GM21360 (cell line): Measurements from ENCODE around the gene EHMT1.
"Not testable (repeated sequence)": the region's sequence is repeated elsewhere in the genome, so short reads cannot be mapped to it uniquely, and the experiment has no call there.

Source experiments
- ATAC-seq: cut with Tn5 transposase; IDR thresholded peaks from one replicate; pipeline ENCODE4 v1.9.1; 2021; ENCODE audit warnings: mild to moderate bottlenecking, moderate library complexity; ENCODE audit not compliant: unreplicated experiment

The EHMT1 gene

DNA sequence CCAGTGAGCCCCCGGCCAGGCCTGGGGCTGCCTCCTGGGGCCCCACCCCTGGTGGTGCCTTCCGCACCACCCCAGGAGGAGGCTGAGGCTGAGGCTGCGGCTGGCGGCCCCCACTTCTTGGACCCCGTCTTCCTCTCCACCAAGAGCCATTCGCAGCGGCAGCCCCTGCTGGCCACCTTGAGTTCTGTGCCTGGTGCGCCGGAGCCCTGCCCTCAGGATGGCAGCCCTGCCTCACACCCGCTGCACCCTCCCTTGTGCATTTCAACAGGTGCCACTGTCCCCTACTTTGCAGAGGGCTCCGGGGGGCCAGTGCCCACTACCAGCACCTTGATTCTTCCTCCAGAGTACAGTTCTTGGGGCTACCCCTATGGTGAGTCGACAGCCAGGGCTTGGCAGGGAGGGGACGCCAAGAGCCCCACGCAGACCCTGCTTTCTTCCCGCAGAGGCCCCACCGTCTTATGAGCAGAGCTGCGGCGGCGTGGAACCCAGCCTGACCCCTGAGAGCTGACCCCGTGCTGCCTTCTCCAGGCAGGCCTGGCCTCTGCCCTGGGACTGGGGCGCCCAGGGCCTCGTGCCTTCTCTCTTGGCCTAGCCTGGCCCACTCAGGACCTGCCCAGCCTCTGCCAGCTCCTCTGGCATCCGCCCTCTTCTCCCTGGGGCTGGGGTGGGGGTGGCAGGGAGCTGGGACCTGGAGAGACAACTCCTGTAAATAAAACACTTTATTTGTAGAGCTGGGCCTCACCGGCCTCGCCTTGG lies 4.0 kb upstream of the EHMT1 start:
- no peak for ATAC-seq

DNA sequence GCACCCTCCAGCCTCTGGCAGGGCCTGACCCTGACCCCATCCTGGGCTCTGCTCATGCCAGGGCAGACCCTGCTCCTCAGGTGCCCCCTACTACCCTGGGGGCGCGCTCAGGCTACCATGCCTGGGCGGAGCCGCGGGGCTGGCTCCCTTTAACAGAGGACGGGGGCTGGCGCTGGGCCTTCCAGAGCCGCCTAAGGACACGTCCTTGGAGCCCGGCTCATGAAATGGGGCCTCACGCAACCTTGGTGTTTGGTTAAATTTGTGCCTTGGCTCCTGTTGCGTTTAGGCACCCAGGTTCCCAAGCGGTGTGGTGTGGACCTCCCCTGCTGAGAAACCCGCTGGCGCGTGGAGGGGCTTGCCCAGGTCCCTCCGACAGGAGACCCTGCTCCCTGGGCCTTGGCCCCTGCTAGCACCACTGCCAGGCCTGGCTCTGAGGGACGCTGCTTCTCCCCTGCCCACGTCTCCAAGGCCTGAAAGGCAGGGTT lies 3.4 kb upstream of the EHMT1 start:
- no peak for ATAC-seq

DNA sequence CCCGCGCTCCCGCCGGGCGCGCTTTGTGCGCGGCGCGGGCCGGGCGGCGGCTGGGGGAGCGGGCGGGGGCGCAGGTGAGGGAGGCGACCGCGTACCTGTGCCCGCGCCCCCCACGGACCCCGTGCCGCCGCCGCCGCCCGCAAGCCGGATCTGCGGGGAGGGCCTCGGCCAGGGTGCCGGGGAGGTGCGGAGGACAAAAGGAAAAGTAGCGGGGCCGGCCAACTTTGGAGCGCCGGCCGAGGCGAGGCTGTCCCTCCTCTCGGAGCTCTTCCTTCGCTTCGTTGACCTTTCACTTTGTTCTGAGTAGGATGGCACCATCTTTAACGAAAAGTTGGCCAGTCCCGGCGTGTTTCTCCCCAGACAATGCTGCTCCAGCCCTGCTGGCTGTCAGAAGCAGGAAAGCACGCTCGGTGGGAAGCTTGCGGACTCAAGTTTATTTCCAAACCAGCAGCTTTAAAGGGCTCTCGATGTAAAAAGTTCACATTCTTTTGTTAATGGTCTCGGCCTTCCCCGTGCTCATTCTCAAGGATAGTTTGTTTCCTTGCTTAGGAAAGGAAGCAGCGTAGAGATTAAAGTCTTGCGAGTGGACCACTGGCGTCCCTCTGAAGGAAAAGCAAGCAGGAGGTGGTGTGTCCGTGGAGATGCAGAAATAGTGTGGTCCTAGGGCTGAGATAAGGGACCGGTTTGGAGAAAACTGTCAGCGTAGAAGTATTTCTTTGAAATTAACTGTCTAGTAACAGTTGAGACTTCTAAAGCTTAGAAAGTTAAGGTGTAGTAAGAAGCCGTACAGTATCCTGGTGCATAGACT lies 639 bp downstream of the EHMT1 start:
- peak; percentile 20 for ATAC-seq

DNA sequence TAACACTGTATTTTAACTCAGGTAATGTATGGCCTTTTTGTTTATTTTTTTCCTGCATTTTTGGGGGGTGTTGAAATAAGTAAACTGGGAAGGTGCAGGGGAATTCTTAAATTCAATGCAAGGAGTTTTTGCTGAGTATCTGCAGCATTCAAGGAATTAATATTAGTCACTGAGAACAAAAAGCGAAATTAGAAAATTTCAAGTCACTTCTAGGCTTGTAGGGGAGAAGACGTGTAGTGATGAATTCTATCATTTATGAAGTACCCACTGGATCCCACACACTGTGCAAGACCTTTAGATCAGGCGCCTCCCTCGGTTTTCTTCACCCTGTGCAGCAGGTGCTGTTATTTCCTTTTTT lies 1.2 kb downstream of the EHMT1 start:
- ATAC-seq, result no peak

DNA sequence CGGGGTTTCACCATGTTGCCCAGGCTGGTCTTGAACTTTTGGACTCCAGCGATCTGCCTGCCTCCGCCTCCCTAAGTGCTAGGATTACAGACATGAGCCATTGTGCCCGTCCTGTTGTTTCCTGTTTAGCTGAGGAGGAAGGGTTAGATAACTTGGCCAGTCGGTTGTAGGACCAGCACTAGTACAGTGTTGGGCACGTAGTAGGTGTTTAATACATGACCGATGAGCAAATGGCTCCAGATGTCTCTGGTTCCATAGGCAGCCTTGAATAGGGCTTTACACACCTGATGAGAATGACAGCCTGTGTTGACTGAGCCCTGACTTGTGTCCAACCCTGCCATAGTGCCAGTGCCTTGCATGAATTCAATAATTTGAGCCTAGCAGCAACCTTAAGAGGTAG lies 1.8 kb downstream of the EHMT1 start:
- ATAC-seq, result no peak

DNA sequence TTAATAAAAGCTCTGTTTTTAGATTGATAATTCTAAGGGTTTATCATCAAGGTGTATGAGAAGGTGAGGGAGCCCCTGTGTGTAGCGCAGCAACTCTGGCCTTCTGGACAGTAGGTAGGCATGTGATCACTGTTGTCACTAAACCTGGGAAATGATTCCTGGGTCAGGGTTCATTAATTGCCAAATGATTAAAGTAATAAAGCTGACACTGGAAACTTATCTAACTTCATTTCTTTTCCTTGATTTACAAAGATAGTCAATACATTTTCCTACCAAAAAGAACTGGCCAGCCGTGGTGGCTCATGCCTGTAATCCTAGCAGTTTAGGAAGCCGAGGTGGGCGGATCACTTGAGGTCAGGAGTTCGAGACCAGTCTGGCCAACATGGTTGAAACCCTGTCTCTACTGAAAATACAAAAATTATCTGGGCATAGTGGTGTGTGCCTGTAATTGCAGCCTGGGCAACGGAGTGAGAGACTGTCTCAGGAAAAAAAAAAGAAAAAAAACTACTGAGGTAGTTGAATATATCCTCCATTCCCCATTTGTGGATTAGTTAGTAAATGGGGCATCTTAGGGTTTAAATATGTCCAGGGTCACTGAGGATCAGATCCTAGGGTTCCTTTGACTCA lies 2.4 kb downstream of the EHMT1 start:
- no peak for ATAC-seq

DNA sequence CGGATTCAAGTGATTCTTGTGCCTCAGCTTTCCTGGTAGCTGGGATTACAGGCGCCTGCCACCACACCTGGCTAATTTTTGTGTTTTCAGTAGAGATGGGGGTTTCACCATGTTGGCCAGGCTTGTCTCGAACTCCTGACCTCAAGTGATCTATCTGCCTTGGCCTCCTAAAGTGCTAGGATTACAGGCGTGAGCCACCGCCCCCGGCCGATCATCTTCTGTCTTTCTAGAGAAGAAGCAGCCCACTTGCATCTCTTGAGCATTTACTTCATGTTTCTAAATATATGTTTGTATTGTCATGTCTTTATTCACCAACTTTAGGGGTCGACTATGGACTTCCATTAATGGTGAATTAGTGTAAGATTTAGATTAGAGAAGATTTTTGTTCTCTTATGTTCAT lies 3.4 kb downstream of the EHMT1 start:
- not testable (repeated sequence) for ATAC-seq

DNA sequence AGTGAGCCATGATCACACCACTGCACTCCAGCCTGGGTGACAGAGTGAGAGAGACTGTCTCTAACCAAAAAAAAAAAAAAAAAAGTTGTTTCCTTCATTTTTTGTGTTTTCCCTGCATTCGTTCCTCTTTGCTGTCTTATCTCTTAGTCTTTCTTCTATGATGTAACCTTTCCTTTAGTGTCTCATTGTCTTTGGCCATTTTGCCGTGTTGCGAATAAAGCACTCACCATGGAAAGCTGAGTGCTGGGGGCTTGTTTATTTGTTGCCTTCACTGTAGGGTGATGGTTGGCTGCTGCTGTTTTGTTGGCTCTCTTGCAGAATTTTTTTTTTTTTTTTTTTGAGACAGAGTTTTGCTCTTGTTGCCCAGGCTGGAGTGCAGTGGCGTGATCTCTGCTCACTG lies 7.7 kb downstream of the EHMT1 start:
- no peak for ATAC-seq

DNA sequence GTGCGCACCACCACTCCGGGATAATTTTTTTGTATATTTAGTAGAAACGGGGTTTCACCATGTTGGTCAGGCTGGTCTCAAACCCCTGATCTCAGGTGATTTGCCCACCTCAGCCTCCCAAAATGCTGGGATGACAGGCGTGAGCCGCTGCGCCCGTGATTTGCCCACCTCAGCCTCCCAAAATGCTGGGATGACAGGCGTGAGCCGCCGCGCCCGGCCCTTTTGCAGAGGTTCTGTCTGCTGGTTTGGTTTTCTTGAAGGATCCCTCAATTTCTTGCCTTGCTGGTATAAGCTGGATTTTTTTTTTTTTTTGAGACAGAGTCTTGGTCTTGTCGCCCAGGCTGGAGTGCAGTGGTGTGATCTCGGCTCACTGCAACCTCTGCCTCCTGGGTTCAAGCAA lies 8.6 kb downstream of the EHMT1 start:
- ATAC-seq, result not testable (repeated sequence)

DNA sequence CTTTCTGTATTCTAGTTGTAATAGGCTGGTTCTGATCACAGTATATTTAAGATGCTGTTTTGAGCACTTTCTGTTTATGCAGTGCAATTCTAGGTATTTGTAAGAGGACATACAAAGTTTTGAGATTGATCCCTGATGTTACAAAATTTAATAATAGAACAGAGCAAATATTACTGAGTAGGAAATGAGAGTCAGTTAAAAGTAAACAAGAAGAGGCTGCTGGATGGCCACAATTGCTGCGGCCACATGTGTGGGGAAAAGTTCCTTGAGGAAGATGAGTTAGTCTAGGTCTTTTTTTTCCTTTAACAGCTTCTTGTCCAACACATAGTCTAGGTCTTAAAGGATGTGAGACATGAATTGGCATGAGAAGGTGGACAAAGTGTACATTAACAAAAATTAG lies 11.3 kb downstream of the EHMT1 start:
- no peak for ATAC-seq

DNA sequence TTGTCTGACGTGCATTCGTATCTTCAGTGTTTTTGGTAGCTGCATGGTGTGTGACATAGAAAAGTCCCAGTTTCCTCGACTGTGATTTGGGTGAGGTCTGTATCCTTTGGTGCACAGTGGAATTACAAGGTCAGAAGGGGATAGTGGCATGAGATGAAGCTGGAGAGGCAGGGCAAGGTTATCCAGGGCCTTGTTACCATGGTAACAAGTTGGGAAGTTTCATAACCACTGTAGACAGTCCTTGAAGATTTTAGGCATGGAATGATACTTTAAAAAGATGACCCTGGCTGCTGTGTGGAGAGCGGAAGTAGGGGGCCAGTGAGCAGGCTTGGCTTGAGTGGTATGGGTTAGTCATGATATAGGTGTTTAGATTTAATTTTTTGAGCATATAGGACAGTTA lies 11.9 kb downstream of the EHMT1 start:
- ATAC-seq, result no peak

DNA sequence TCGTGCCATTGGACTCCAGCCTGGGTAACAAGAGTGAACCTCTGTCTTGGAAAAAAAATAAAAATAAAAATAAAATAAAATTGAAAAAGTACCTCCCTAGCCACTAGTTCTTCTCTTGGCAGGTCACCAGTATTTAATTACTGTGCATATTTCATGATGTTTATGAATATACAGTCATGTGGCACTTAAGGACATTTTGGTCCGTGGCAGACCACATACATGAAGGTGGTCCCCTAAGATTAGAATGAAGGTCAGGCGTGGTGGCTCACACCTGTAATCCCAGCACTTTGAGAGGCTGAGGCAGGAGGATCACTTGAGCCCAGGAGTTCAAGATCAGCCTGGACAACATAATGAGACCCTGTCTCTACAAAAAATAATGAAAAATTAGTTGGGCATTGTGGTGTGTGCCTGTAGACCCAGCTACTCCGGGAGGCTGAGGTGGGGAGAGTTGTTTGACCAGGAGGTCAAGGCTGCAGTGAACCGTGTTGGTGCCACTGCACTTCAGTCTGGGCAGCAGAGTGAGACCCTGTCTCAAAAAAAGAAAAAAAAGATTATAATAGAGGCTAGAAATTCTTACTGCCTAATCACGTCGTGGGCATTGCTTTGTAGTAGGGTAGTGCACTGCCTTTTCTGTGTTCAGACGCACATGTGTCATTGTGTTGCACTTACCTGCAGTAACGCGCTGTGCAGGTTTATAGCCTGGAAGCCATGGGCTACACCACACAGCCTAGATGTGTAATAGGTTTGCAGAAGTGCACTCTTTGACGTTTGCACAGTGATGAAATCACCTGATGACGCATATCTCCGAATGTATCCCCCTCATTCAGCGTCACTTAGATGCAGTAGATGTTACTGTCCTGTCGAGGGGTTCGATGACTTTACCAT lies 12.8 kb downstream of the EHMT1 start:
- no peak for ATAC-seq

DNA sequence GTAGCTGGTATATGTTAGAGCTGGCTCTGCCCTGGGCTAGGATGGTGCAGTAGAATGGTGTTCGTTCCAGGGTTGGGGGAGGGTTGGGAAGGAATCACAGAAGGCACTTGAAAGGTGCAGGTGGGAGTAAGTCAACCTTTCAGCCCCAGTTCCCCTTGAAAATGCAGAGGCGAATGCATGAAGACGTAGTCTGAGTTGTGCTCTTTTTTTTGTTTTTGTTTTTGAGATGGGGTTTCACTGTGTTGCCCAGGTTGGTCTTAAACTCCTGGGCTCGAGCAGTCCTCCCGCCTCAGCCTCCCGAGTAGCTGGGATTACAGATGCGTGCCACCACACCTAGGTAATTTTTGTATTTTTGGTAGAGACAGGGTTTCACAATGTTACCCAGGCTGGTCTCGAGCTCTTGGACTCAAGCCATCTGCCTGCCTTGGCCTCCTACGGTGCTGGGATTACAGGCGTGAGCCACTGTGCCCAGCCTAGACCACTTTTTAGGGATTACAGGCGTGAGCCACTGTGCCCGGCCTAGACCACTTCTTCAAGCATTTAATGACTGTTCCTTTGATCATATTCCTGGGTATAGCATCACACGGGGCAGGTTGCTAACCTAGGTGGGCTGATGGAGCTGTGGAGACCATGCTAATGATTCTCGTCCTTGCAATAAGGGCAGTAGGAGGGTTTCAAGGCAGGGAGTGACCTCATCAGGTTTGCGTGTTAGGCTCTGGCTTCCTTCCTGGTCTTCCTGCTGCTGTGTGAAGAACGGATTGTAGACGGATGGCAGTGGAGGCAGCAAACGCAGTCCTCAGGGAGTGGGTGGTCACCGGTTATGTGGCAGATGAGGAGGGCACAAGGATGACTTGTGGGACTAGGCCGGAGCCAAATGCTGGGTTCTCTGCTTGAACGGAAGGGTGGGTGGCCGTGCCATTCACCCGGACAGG lies 13.7 kb downstream of the EHMT1 start:
- no peak for ATAC-seq

DNA sequence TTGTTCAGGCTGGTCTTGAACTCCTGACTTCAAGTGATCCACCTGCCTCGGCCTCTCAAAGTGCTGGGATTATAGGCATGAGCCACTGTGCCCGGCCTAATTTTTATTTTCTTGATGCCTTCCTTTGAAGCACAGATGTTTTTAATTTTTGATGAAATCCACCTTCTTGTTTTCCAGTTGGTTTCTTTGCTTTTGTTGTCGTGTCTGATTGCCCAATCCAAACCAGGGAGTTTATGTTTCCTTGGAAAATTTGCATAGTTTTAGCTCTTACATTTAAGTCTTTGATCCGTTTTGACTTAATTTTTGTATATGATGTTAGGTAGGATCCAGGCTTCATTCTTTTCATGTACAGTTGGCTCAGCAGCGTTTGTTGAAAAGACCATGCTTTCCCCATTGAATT lies 15.2 kb downstream of the EHMT1 start:
- ATAC-seq, result no peak

DNA sequence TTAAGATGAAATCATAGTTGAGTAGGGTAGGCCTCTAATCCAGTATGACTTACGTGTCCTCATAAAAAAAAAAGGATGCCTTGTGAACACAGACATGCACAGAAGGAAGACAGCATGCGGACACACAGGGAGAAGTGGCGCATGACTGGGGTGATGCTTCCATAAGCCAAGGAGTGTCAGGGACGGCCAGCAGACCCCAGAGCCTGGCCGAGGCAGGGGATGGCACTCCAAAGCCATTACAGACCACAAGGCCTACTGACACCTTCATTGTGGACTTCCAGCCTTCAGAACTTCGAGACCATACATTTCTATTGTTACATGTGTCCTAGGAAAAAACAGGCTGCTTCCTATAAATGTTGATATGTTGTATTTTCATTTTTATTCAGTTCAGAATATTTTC lies 19.9 kb downstream of the EHMT1 start:
- no peak for ATAC-seq

DNA sequence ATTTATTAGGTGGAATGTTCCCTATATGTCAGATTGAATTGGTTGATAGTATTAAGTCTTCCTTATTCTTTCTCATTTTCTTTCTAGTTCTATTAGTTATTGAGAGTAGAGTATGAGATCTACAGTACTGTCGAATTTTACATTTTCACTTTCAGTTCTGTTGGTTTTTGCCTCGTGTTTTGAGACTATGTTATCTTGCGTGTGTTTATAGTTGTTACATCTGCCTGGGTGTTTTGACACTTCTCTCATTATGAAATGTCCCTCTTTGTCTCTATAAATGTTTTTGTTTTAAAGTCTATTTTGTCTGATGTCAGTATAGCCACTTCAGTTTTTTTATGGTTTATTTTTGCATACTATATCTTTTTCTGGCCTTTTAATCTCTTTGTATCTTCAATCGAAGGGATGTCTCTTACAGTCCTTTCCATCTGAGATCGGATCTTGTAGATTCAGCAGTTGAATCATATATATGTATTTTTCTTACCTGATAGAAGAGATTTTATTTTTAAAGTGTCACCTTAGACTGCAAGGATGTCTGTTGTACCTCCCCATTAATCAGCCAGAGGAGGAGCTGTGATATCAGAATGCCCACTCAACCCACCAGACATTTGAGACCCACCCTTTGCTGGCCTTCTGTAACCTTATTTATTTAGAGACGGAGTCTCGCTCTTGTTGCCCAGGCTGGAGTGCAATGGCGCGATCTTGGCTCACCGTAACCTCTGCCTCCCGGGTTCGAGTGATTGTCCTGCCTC lies 20.7 kb downstream of the EHMT1 start:
- no peak for ATAC-seq

DNA sequence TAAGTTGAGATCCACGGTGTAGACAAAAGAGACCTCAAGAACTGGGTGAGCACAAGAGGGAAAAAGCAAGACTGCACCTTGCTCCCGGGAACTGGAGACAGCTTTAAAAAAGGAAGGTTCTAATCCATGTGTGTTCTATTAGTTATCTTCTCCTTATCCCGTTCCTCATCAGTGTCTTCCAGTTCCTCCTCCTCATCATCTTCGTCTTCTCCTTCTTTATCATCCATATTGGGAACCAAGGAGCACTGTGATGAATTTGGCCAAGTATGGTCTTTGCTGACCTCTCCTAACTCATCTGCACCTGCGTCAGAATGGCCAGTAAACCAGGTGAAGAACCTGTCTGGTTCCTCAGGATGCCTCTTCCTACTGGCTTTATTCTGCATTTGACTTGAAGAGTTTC lies 22.1 kb downstream of the EHMT1 start:
- ATAC-seq, result no peak

DNA sequence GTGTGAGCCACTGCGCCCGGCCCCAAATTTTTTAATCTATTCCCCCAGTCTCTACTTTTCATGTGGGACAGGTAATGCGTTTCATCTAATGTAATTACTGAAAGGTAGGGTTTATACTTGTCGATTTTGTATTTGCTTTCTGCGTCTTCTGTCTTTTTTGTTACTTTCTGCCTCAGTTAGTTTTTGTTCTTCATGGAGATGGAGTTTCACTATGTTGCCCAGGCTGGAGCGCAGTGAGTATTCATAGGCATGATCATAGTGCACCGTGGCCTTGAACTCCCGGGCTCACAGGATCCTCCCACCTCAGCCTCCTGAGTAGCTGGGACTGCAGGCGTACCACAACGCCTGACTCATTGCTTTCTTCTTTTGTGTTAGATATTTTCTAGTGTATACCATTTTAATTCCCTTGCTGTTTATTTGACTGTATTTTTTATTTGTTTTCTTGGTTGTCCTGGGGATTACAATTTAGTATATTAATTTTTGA lies 23.4 kb downstream of the EHMT1 start:
- no peak for ATAC-seq

DNA sequence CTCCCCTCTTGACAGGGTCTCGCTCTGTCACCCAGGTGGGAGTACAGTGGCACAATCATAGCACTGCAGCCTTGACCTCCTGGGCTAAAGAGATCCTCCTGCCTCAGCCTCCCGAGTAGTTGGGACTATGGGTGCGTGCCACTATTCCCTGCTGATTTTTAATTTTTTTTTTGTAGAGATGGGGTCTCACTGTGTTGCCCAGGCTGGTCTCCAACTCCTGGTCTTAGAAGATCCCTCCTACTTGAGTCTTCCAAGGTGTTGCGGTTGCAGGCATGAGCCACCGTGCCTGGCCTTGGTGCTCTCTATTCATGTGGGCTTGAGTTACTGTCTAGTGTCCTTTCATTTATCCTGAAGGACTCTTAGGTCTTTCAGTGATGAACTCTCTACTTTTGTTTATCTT lies 24.1 kb downstream of the EHMT1 start:
- ATAC-seq, result no peak
